Measurements from ENCODE around the gene LAYN.

The LAYN gene

GRCh38 chr11:111525456-111525855 lies 15.1 kb upstream of the LAYN start:
- H3K4me1 ChIP-seq (ENCODE audit: low read depth, poor library complexity, severe bottlenecking): peaks cover 58% of the 10 kb centered on the region
- H3K4me2 ChIP-seq: peak overlapping the region; percentile 58
- H3K79me2 ChIP-seq (ENCODE audit: insufficient read depth, low read depth): no peaks in the 10 kb centered on the region
- H3K27me3 ChIP-seq (ENCODE audit: insufficient read depth, low read depth): no peaks in the 10 kb centered on the region
- H3K9ac ChIP-seq: no peak overlapping the region
- TF ChIP-seq CTCF (conservative IDR thresholded peaks at IDR 0.05; ENCODE audit: low read depth, low read length): no peak
- H2AFZ ChIP-seq (ENCODE audit: low read depth): no peak overlapping the region
- peak overlapping the region; percentile 57; the same call in 1 of the 2 replicates for H3K27ac ChIP-seq
- no peaks in the 10 kb centered on the region for H4K20me1 ChIP-seq (ENCODE audit: insufficient read depth)
- no peaks in the 10 kb centered on the region for H3K36me3 ChIP-seq (ENCODE audit: insufficient read depth)
- no peak overlapping the region for H3K4me3 ChIP-seq (IDR thresholded peaks at IDR 0.05; ENCODE audit: insufficient read depth, low read depth, low read length)

- no peak for TF ChIP-seq CTCF (conservative IDR thresholded peaks at IDR 0.05; ENCODE audit: low read depth, low read length)
- Histone ChIP-seq H3K4me3 (IDR thresholded peaks at IDR 0.05; ENCODE audit: insufficient read depth, low read depth, low read length) (no peak overlapping the region), H3K9ac (no peak overlapping the region), H4K20me1 (ENCODE audit: insufficient read depth) (no peaks in the 10 kb centered on the region), H3K27me3 (ENCODE audit: insufficient read depth, low read depth) (no peaks in the 10 kb centered on the region), H3K4me2 (peak overlapping the region; percentile 58), H2AFZ (ENCODE audit: low read depth) (0 out of 2 replicates have a peak overlapping the region, but pooled peaks have one; percentile 11), H3K4me1 (ENCODE audit: low read depth, poor library complexity, severe bottlenecking) (peaks cover 69% of the 10 kb centered on the region), H3K27ac (peak overlapping the region; percentile 57), H3K36me3 (ENCODE audit: insufficient read depth) (no peaks in the 10 kb centered on the region), H3K79me2 (ENCODE audit: insufficient read depth, low read depth) (no peaks in the 10 kb centered on the region)
These were observed 14.0 kb upstream of the LAYN start for GRCh38 chr11:111526501-111526900.

- H3K27me3 ChIP-seq (ENCODE audit: insufficient read depth, low read depth): no peaks in the 10 kb centered on the region
- TF ChIP-seq CTCF (conservative IDR thresholded peaks at IDR 0.05; ENCODE audit: low read depth, low read length): no peak
- no peak overlapping the region for H3K9ac ChIP-seq
- no peak overlapping the region for H3K4me3 ChIP-seq (IDR thresholded peaks at IDR 0.05; ENCODE audit: insufficient read depth, low read depth, low read length)
- H3K36me3 ChIP-seq (ENCODE audit: insufficient read depth): no peaks in the 10 kb centered on the region
- H3K4me2 ChIP-seq: peak overlapping the region; percentile 58
- H3K27ac ChIP-seq: no peak overlapping the region; the same call in 1 of the 2 replicates
- peaks cover 71% of the 10 kb centered on the region for H3K4me1 ChIP-seq (ENCODE audit: low read depth, poor library complexity, severe bottlenecking)
- no peaks in the 10 kb centered on the region for H3K79me2 ChIP-seq (ENCODE audit: insufficient read depth, low read depth)
- no peak overlapping the region for H2AFZ ChIP-seq (ENCODE audit: low read depth)
- H4K20me1 ChIP-seq (ENCODE audit: insufficient read depth): no peaks in the 10 kb centered on the region
These were observed 13.2 kb upstream of the LAYN start for GRCh38 chr11:111527279-111527678.

- no peak for TF ChIP-seq CTCF (conservative IDR thresholded peaks at IDR 0.05; ENCODE audit: low read depth, low read length)
- Histone ChIP-seq H3K36me3 (ENCODE audit: insufficient read depth) (no peaks in the 10 kb centered on the region), H3K4me2 (peak overlapping the region; percentile 47), H3K4me1 (ENCODE audit: low read depth, poor library complexity, severe bottlenecking) (peaks cover 82% of the 10 kb centered on the region), H3K79me2 (ENCODE audit: insufficient read depth, low read depth) (no peaks in the 10 kb centered on the region), H4K20me1 (ENCODE audit: insufficient read depth) (no peaks in the 10 kb centered on the region), H3K27ac (peak overlapping the region; percentile 46; the same call in 1 of the 2 replicates), H3K27me3 (ENCODE audit: insufficient read depth, low read depth) (no peaks in the 10 kb centered on the region), H2AFZ (ENCODE audit: low read depth) (peak overlapping the region; percentile 27; the same call in 1 of the 2 replicates), H3K4me3 (IDR thresholded peaks at IDR 0.05; ENCODE audit: insufficient read depth, low read depth, low read length) (no peak overlapping the region), H3K9ac (no peak overlapping the region; the same call in 1 of the 2 replicates)
These were observed 12.0 kb upstream of the LAYN start for GRCh38 chr11:111528557-111528956.

Data from KMS-11 (cell line).